HTERT RPE-1 (cell line): ENCODE measurements around the gene PCDHA12.
"Not testable (repeated sequence)": the region's sequence is repeated elsewhere in the genome, so short reads cannot be mapped to it uniquely, and the experiment has no call there.

ENCODE experiments used
- in situ Hi-C: fragments of 300-500 bp; cut with MboI; formaldehyde crosslinking; loops from 4 replicates; pipeline ENCODE4 v1.14.3; 2020; ENCODE audit warnings: low sequenced_read_pairs

The PCDHA12 gene

DNA sequence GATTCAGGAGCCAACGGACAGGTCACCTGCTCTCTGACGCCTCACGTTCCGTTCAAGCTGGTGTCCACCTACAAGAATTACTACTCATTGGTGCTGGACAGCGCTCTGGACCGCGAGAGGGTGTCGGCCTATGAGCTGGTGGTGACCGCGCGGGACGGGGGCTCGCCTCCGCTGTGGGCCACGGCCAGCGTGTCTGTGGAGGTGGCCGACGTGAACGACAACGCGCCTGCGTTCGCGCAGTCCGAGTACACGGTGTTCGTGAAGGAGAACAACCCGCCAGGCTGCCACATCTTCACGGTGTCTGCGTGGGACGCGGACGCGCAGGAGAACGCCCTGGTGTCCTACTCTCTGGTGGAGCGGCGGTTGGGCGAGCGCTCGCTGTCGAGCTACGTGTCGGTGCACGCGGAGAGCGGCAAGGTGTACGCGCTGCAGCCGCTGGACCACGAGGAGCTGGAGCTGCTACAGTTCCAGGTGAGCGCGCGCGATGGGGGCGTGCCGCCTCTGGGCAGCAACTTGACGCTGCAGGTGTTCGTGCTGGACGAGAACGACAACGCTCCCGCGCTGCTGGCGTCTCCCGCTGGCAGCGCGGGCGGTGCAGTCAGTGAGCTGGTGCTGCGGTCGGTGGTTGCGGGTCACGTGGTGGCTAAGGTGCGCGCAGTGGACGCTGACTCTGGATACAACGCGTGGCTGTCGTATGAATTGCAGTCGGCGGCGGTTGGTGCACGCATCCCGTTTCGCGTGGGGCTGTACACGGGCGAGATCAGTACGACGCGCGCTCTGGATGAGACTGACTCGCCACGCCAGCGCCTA lies 17.7 kb upstream of the PCDHA12 start:
- in situ Hi-C loops, result no loop called here

DNA sequence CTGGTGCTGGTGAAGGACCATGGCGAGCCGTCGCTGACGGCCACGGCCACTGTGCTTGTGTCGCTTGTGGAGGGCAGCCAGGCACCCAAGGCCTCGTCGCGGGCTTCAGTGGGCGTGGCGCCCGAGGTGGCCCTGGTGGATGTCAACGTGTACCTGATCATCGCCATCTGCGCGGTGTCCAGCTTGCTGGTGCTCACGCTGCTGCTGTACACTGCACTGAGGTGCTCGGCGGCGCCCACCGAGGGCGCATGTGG lies 17.2 kb upstream of the PCDHA12 start:
- in situ Hi-C loops, result no loop called here

DNA sequence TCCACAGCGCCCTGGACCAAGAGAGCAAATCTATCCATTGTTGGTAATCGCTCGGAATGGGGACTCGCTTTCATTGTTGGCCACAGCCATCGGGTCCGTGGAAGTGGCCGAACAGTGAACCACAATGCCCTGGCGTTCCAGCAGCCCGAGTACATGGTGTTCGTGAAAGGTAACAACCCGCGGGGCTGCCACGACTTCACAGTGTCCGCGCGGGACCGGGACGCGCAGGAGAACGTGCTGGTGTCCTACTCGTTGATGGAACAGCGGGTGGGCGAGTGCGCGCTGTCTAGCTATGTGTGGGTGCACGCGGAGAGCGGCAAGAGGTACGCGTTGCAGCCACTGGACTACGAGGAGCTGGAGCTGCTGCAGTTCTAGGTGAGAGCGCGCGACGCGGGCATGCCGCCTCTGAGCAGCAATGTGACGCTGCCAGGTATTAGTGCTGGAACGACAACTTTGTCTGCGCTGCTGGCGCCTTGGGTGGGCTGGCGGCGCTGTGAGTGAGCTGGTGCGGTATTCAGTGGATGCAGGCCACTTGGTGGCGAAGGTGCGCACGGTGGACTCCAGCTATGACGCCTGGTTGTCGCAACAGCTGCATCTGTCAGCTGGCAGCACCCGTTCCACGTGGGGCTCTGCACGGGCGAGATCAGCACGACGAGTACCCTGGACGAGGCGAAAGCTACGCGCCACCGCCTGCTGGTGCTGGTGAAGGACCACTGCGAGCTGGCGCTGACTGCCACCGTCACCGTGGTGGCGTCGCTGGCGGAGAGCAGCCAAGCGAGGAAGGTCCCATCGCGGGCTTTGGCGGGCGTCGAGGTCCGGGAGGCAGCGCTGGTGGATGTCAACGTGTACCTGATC lies 12.4 kb upstream of the PCDHA12 start:
- in situ Hi-C loops, result no loop called here

DNA sequence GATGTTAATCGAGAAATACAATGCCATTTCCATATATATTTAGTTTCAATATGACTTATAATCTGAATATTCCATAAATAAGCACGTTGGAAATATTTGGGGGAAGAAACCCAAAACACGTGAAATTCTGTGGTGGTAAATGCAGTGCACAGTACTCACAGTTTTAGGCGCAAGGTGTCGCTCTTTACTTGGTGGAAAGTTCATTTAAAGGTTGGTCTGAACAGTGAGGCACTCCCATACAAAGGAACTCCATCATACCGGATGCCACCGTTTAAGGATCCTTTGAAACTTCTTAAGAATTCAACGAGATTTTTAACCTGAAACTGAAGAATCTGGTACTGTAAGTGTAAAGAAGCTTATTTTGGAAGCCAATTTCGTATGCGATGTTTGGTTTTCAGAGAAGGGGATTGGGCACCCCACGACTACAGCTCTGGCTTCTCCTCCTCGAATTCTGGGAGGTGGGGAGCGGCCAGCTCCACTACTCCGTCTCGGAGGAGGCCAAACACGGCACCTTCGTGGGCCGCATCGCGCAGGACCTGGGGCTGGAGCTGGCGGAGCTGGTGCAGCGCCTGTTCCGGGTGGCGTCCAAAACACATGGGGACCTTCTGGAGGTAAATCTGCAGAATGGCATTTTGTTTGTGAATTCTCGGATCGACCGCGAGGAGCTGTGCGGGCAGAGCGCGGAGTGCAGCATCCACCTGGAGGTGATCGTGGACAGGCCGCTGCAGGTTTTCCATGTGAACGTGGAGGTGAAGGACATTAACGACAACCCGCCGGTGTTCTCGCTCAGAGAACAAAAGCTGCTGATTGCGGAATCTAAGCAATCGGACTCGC lies 6.2 kb upstream of the PCDHA12 start, which contains the start of gene PCDHA11:
Gene PCDHA11 (plus strand): TSS at position 237 of the 834 bp plus-strand sequence. CDS start 147 bp downstream, at position 384.
- in situ Hi-C loops, result no loop called here

DNA sequence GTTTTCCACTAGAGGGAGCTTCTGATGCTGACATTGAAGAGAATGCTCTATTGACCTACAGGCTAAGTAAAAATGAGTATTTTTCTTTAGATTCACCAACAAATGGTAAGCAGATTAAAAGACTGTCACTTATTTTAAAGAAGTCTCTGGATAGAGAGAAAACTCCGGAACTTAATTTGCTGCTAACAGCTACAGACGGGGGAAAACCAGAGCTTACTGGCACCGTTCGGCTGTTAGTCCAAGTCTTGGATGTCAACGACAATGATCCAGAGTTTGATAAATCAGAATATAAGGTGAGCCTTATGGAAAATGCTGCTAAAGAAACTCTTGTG lies 5.6 kb upstream of the PCDHA12 start:
- in situ Hi-C loops, result no loop called here

GRCh38 chr5:140870221-140871201 lies 4.6 kb upstream of the PCDHA12 start:
- in situ Hi-C loops, result no loop called here

- in situ Hi-C loops, result not testable (repeated sequence)
Observed at GRCh38 chr5:140876541-140877261, 1.6 kb downstream of the PCDHA12 start.

GRCh38 chr5:140877262-140877581 lies 2.1 kb downstream of the PCDHA12 start:
- in situ Hi-C loops, result no loop called here

DNA sequence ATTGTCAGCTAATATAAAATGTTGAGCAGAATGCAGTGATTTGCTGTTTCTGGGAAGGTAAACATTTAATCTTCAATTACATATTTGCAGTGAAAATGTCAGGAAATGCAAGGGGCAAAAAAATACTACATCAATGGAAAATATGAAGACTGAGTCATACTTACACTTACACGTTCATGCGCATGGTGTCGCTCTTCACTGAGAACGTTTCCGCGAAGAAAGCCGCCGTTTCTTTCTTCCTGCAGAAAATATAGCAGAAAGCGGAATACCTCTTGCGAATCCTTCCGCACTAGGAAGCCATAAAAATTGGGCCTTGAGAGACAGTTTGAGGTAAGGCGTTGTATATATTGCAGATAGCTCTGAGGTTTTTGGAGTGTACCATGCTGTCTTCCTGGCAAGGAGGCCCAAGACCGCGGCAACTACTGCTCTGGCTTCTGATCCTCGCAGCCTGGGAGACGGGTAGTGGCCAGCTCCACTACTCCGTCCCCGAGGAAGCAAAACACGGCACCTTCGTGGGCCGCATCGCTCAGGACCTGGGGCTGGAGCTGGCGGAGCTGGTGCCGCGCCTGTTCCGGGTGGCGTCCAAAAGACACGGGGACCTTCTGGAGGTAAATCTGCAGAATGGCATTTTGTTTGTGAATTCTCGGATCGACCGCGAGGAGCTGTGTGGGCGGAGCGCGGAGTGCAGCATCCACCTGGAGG lies 6.9 kb downstream of the PCDHA12 start, which contains the start of gene PCDHA13:
Gene PCDHA13 (plus strand): TSS at position 236 of the 702 bp plus-strand sequence. CDS start 145 bp downstream, at position 381.
- in situ Hi-C loops, result no loop called here

DNA sequence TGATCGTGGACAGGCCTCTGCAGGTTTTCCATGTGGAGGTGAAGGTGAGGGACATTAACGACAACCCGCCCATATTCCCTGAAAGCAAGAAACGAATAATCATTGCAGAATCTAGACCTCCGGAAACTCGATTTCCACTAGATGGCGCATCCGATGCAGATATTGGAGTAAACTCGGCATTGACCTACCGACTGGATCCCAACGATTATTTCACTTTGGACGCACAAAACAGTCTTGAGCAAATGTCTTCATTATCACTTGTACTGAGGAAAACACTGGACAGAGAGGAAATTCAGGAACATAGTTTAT lies 7.4 kb downstream of the PCDHA12 start:
- in situ Hi-C loops, result no loop called here

GRCh38 chr5:140883373-140883772 lies 8.3 kb downstream of the PCDHA12 start:
- in situ Hi-C loops, result no loop called here

DNA sequence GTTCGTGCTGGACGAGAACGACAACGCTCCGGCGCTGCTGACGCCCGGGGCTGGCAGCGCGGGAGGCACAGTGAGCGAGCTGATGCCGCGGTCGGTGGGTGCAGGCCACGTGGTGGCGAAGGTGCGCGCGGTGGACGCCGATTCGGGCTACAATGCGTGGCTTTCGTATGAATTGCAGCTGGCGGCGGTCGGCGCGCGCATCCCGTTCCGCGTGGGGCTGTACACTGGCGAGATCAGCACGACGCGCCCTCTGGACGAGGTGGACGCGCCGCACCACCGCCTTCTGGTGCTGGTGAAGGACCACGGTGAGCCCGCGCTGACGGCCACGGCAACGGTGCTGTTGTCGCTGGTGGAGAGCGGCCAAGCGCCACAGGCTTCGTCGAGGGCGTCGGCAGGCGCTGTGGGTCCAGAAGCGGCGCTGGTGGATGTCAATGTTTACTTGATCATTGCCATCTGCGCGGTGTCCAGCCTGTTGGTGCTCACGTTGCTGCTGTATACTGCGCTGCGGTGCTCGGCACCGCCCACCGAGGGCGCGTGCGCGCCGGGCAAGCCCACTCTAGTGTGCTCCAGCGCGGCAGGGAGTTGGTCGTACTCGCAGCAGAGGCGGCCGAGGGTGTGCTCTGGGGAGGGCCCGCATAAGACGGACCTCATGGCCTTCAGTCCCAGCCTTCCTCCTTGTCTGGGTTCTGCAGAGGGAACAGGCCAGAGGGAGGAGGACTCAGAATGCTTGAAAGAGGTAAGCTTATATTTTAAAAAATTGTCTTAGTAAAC lies 9.0 kb downstream of the PCDHA12 start:
- in situ Hi-C loops, result no loop called here

DNA sequence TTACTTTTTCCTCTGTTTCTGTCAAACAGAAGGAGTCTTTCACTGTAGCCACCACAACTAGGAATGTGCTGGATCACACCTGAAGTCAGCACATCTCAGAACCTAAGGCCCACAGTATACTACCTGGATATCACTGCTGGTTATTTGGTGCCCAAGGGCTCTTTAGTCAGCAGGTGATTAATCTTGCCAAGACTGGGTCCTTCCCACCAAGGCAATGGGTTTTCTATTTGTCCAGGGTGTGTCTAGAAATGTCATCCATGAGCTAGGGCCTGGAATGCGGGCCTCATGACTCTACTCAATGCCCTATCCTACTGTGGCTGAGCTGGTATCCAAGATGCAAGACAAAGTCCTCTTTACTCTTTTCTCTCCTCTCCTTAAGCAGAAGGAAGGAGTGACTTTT lies 41.2 kb downstream of the PCDHA12 start:
- in situ Hi-C loops, result no loop called here

DNA sequence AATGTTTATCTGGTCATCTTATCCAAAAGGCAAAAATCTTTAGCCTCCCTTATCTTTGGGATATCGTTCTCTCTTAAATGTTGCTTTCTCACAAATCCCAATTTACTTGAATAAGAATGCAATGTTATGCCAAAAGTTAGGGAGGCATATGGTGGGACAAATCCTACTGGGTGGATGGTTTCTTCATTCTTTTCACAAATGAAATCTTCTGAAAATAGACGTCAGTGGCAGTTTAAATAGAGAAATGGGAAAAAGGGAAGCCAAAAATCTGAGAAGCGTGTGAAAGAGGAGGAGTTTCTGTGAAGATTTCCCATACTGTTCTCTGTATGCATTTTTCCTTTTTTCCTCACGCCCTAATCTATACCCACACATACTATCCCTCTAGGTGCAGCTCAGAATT lies 48.5 kb downstream of the PCDHA12 start:
- in situ Hi-C loops, result no loop called here

- in situ Hi-C loops, result no loop called here
Observed at GRCh38 chr5:140925806-140926442, 50.8 kb downstream of the PCDHA12 start, which contains the start of gene PCDHAC1. PCDHAC1 (plus strand) TSS chr5:140926299; CDS start chr5:140926893, 594 bp downstream.

GRCh38 chr5:140926443-140927227 lies 51.5 kb downstream of the PCDHA12 start:
- in situ Hi-C loops, result no loop called here

DNA sequence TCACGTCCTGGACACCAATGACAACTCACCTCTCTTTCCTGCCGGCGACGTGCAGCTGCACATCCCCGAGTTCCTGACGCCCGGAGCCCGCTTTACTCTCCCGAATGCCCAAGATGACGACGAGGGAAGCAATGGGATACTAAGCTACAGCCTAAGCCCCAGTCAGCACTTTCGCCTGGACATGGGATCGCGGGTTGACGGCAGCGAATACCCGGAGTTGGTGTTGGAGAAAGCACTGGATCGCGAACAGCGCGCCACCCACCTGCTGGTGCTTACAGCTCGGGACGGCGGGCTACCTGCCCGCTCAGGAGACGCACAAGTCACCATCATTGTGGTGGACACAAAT lies 52.1 kb downstream of the PCDHA12 start:
- in situ Hi-C loops, result no loop called here
